Endothelial cell of umbilical vein (primary cell): Measurements from ENCODE around the gene ONECUT2. TPM values are rescaled to one million over a fixed set of nuclear protein-coding genes. Genes with fewer than 3 reads are reported as not detected.

ENCODE experiments used
- BruUV-seq: library from RNA; stranded (reverse); fragments of 400-500 nt; replicated peaks from 2 replicates; lab custom pipeline; 2021; lab: Mats Ljungman, UMichigan
- CTCF ChIA-PET: fragments of 300-600, 350-600 bp; sonication (Branson Sonifier 250); formaldehyde crosslinking; loops from one replicate; lab custom pipeline; 2021; ENCODE audit warnings: antibody characterized with exemption, inconsistent platforms; lab: Charles Lee
- POLR2A ChIA-PET: fragments of 300-600, 350-600 bp; sonication (Branson Sonifier 250); formaldehyde crosslinking; loops from one replicate; lab custom pipeline; 2021; ENCODE audit warnings: antibody characterized with exemption, inconsistent platforms; lab: Charles Lee
- DNase-seq: peaks from one replicate; pipeline ENCODE4 v3.0.0-alpha.2; 2011; ENCODE audit warnings: low read depth, low spot score
- FAIRE-seq: peaks from 2 replicates; lab custom pipeline; 2011; peaks lifted over from hg19 to GRCh38; lab: Jason Lieb, UNC
- H2AFZ ChIP-seq: 2 replicates; pipeline ENCODE4 v1.6.0; 2012; ENCODE audit warnings: low read depth, low read length, control low read depth, inconsistent platforms
- H3K27ac ChIP-seq: 2 replicates; pipeline ENCODE4 v1.5.1; 2011; ENCODE audit warnings: low read depth, mild to moderate bottlenecking, control low read depth, low read length, moderate library complexity; ENCODE audit not compliant: insufficient read depth
- H3K27me3 ChIP-seq, 2 experiments: 2 replicates each; pipeline versions ENCODE4 v1.6.0 to v1.6.1; 2011; ENCODE audit warnings: low read length in 2 of 2, mixed read lengths in 1 of 2; ENCODE audit not compliant: control insufficient read depth in 2 of 2, insufficient read depth in 2 of 2
- H3K36me3 ChIP-seq, 2 experiments: 2 replicates in 1 of 2; 3 replicates in 1 of 2; pipeline ENCODE4 v1.5.1; 2011; ENCODE audit warnings: low read length in 2 of 2, mild to moderate bottlenecking in 1 of 2, moderate library complexity in 1 of 2; ENCODE audit not compliant: control insufficient read depth in 2 of 2, insufficient read depth in 2 of 2; ENCODE audit errors: extremely low read depth in 1 of 2
- H3K4me1 ChIP-seq: 3 replicates; pipeline ENCODE4 v1.5.1; 2011; ENCODE audit warnings: mild to moderate bottlenecking, low read length; ENCODE audit not compliant: control insufficient read depth, insufficient read depth; ENCODE audit errors: extremely low read depth
- H3K4me2 ChIP-seq: 2 replicates; pipeline ENCODE4 v1.6.1; 2011; ENCODE audit warnings: low read length, control low read depth, mixed read lengths; ENCODE audit not compliant: insufficient read depth
- H3K4me3 ChIP-seq, 3 experiments: fragments of 200-600 bp in 1 of 3; sonication (generic), shearing (Covaris generic) in 1 of 3; replicated peaks in 1 of 3; 2 replicates each; pipeline ENCODE4 v1.5.1; 2011 to 2016; ENCODE audit warnings: control low read depth in 3 of 3, low read length in 3 of 3, mild to moderate bottlenecking in 2 of 3, inconsistent platforms in 1 of 3, low read depth in 1 of 3, moderate library complexity in 1 of 3; ENCODE audit not compliant: insufficient read depth in 1 of 3
- H3K79me2 ChIP-seq: 2 replicates; pipeline ENCODE4 v1.6.0; 2012; ENCODE audit warnings: low read length, inconsistent platforms; ENCODE audit not compliant: control insufficient read depth, insufficient read depth
- H3K9ac ChIP-seq: replicated peaks from 2 replicates; pipeline ENCODE3; 2011; ENCODE audit warnings: low read length, control low read depth; ENCODE audit not compliant: insufficient read depth; ENCODE audit errors: extremely low read depth
- H3K9me1 ChIP-seq: replicated peaks from 3 replicates; pipeline ENCODE4 v1.6.0; 2011; ENCODE audit warnings: mild to moderate bottlenecking, low read length; ENCODE audit not compliant: control insufficient read depth, insufficient read depth; ENCODE audit errors: extremely low read depth
- H3K9me3 ChIP-seq: replicated peaks from 2 replicates; pipeline ENCODE4 v1.5.1; 2012; ENCODE audit warnings: low read length, inconsistent platforms; ENCODE audit not compliant: control insufficient read depth, insufficient read depth
- H4K20me1 ChIP-seq: replicated peaks from 2 replicates; pipeline ENCODE3; 2011; ENCODE audit warnings: mild to moderate bottlenecking, low read length; ENCODE audit not compliant: control insufficient read depth, insufficient read depth; ENCODE audit errors: extremely low read depth
- EZH2 ChIP-seq: IDR thresholded peaks from 2 replicates; pipeline ENCODE4 v1.6.1; 2012; ENCODE audit warnings: borderline replicate concordance, low read depth, mild to moderate bottlenecking, moderate library complexity, low read length, inconsistent platforms; ENCODE audit not compliant: severe bottlenecking
- FOS ChIP-seq: IDR thresholded peaks from 2 replicates; pipeline ENCODE4 v1.6.1; 2011; ENCODE audit warnings: mild to moderate bottlenecking, low read length, moderate library complexity, borderline replicate concordance; ENCODE audit not compliant: insufficient read depth
- GATA2 ChIP-seq: IDR thresholded peaks from 2 replicates; pipeline ENCODE4 v1.7.0; 2011; ENCODE audit warnings: low read depth, mild to moderate bottlenecking, moderate library complexity, mixed read lengths, low read length; ENCODE audit not compliant: insufficient read length, insufficient read depth
- JUN ChIP-seq: IDR thresholded peaks from 2 replicates; pipeline ENCODE4 v1.6.1; 2011; ENCODE audit warnings: borderline replicate concordance, low read depth; ENCODE audit not compliant: insufficient read length, insufficient read depth
- MYC ChIP-seq: IDR thresholded peaks from one replicate; pipeline ENCODE4 v1.6.1; 2011; ENCODE audit warnings: mild to moderate bottlenecking, low read depth, low read length
- POLR2A ChIP-seq: IDR thresholded peaks from 2 replicates; pipeline ENCODE4 v1.6.1; 2012; ENCODE audit warnings: low read depth, mild to moderate bottlenecking, control low read depth, low read length
- POLR2AphosphoS5 ChIP-seq: IDR thresholded peaks from 2 replicates; pipeline ENCODE4 v1.6.1; 2012; ENCODE audit warnings: low read depth, mild to moderate bottlenecking, control low read depth, low read length, moderate library complexity; ENCODE audit not compliant: insufficient read depth
- dilution Hi-C: fragments of 300-500 bp; cut with MboI; formaldehyde crosslinking; loops from one replicate; pipeline ENCODE4 v1.15.0; 2019; ENCODE audit warnings: low sequenced_read_pairs; ENCODE audit not compliant: extremely low pct_ligation_motif_present
- intact Hi-C: fragments of 100-400 bp; cut with micrococcal nuclease; formaldehyde crosslinking; loops from one replicate; pipeline ENCODE4 v1.10.0; 2022
- polyA plus RNA-seq, 4 experiments: library from polyadenylated mRNA; depleted of rRNA in 3 of 4; stranded (reverse) in 3 of 4; unstranded in 1 of 4; fragments of >200 nt; gene quantifications; 2 replicates each; pipeline versions ENCODE4 v1.2.1 to v1.2.3, GENCODE V29; 2011 to 2012; ENCODE audit warnings: missing spikeins in 1 of 4
- total RNA-seq: library from RNA; stranded (reverse); gene quantifications from 2 replicates; pipeline ENCODE4 v1.2.3, GENCODE V29; 2021
- TF ChIP-seq, protein P1 (sequence below): IDR thresholded peaks from 2 replicates; pipeline ENCODE4 v1.6.1; 2011; ENCODE audit not compliant: insufficient read depth, insufficient read length
- TF ChIP-seq, protein P2 (sequence below), 2 donors: IDR thresholded peaks; 1 replicate in 1 of 2; 2 replicates in 1 of 2; pipeline ENCODE4 v1.5.1; 2011; ENCODE audit warnings: low read length in 2 of 2, mild to moderate bottlenecking in 2 of 2, moderate library complexity in 2 of 2, control low read depth in 1 of 2, inconsistent platforms in 1 of 2, low read depth in 1 of 2; ENCODE audit not compliant: insufficient read depth in 1 of 2; ENCODE audit errors: extremely low read depth in 1 of 2

ONECUT2 gene
- total and polyA plus RNA-seq, 2 donors (not counting 3 experiments of a cell fraction or from before 2014, with no cell fraction given), result 0.01 to 0.62 TPM

DNA sequence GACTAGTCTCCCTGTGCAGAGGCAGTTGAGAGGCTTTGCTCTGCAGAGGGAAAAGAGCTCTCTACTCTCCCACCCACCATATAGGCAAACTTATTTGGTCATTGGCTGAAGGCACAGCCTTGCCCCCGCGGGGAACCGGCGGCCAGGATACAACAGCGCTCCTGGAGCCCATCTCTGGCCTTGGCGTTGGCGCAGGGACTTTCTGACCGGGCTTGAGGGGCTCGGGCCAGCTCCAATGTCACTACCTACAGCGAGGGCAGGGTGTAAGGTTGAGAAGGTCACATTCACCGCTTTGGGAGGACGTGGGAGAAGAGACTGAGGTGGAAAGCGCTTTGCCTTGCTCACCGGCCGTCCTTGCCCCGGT, 2.2 kb downstream of the ONECUT2 start:
- H3K79me2 ChIP-seq, result no peaks in the 10 kb centered on the region
- TF ChIP-seq FOS, result no peak
- TF ChIP-seq MYC, result no peak
- TF ChIP-seq, protein P1, sequence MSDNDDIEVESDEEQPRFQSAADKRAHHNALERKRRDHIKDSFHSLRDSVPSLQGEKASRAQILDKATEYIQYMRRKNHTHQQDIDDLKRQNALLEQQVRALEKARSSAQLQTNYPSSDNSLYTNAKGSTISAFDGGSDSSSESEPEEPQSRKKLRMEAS, result no peak
- TF ChIP-seq GATA2, result no peak
- no peak for TF ChIP-seq EZH2
- TF ChIP-seq, protein P2, sequence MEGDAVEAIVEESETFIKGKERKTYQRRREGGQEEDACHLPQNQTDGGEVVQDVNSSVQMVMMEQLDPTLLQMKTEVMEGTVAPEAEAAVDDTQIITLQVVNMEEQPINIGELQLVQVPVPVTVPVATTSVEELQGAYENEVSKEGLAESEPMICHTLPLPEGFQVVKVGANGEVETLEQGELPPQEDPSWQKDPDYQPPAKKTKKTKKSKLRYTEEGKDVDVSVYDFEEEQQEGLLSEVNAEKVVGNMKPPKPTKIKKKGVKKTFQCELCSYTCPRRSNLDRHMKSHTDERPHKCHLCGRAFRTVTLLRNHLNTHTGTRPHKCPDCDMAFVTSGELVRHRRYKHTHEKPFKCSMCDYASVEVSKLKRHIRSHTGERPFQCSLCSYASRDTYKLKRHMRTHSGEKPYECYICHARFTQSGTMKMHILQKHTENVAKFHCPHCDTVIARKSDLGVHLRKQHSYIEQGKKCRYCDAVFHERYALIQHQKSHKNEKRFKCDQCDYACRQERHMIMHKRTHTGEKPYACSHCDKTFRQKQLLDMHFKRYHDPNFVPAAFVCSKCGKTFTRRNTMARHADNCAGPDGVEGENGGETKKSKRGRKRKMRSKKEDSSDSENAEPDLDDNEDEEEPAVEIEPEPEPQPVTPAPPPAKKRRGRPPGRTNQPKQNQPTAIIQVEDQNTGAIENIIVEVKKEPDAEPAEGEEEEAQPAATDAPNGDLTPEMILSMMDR (IDR thresholded peaks at IDR 0.05; ENCODE audit: extremely low read depth in 1 of 2, insufficient read depth in 1 of 2, low read depth in 1 of 2, low read length in 2 of 2), result no peak
- no peak for TF ChIP-seq POLR2A
- TF ChIP-seq POLR2AphosphoS5, result no peak
- TF ChIP-seq JUN, result no peak
- H3K9me3 ChIP-seq, result no peaks in the 10 kb centered on the region
- POLR2A ChIA-PET, result no interaction called here
- no peak for FAIRE-seq
- peaks cover 15% of the 10 kb centered on the region for H3K4me1 ChIP-seq
- DNase-seq, result no peak
- H2AFZ ChIP-seq, result no peak overlapping the region
- H3K27ac ChIP-seq, result no peak overlapping the region
- BruUV-seq, result no TSS peak
- H4K20me1 ChIP-seq, result no peaks in the 10 kb centered on the region
- H3K4me3 ChIP-seq, result no peak overlapping the region
- intact Hi-C loops, result loop anchor here (5.0 kb wide), 1 partner anchor 85 kb away; the partner anchor contains the start of gene ST8SIA3
- CTCF ChIA-PET, result interaction anchor here (1.1 to 2.6 kb wide), 5 partner anchors 16 to 735 kb away, joined by 4 to 15 read pairs (median 6); no protein-coding TSS in a partner anchor
- no peaks in the 10 kb centered on the region for H3K36me3 ChIP-seq
- no peak overlapping the region for H3K4me2 ChIP-seq
- H3K9ac ChIP-seq, result no peak overlapping the region
- dilution Hi-C loops, result no loop called here
- H3K27me3 ChIP-seq, result peaks cover 87 to 92% of the 10 kb centered on the region in 2 experiments
- H3K9me1 ChIP-seq, result no peaks in the 10 kb centered on the region
